Epithelial cell of esophagus (primary cell): ENCODE results near the gene MIB2.

ENCODE experiments used
- DNase-seq: peaks from one replicate; pipeline ENCODE4 v3.0.0; 2010; ENCODE audit warnings: low read depth
- H3K4me3 ChIP-seq: 2 replicates; pipeline ENCODE4 v1.5.1; 2011; ENCODE audit warnings: mild to moderate bottlenecking, low read length, control low read depth
- TF ChIP-seq, protein P1 (sequence below): IDR thresholded peaks from 2 replicates; pipeline ENCODE4 v1.5.1; 2011; ENCODE audit warnings: low read depth, mild to moderate bottlenecking, low read length, control low read depth, inconsistent platforms; ENCODE audit not compliant: insufficient read depth; ENCODE audit errors: missing control alignments

Gene MIB2

DNA sequence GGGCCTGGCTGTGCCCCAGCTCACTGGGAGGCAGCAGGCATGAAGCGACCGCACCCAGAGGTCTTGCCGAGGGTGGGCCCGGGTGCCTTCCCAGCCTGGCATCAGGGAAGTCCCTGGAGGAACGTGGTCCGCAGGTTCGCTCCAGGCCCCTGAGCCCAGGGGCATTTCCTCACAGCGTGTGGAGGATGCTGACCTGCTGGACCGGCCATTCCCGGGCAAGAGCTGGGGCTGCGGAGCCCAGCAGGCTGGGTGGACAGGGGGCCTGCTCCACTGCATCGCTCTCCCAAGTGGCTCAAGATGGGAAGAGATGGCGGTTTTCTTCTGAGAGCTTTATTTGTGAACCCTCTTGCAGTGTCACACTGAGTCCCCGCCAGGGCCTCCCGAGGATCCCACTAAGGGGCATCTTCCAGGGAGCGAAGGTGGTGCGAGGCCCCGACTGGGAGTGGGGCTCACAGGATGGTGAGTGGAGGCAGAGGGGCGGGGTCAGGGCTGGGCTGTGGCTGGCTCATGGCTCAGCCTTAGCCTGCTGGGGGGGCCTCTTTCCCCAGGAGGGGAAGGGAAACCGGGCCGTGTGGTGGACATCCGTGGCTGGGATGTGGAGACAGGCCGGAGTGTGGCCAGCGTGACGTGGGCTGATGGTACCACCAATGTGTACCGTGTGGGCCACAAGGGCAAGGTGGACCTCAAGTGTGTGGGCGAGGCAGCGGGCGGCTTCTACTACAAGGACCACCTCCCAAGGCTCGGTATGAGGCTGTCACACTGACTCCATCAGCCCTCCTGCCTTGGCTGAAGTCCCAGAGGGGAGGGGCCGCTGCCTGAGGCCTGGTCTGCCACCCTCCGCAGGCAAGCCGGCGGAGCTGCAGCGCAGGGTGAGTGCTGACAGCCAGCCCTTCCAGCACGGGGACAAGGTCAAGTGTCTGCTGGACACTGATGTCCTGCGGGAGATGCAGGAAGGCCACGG is 9.4 kb downstream of the MIB2 start:
- DNase-seq: no peak
- no peak overlapping the region for H3K4me3 ChIP-seq
- TF ChIP-seq, protein P1, sequence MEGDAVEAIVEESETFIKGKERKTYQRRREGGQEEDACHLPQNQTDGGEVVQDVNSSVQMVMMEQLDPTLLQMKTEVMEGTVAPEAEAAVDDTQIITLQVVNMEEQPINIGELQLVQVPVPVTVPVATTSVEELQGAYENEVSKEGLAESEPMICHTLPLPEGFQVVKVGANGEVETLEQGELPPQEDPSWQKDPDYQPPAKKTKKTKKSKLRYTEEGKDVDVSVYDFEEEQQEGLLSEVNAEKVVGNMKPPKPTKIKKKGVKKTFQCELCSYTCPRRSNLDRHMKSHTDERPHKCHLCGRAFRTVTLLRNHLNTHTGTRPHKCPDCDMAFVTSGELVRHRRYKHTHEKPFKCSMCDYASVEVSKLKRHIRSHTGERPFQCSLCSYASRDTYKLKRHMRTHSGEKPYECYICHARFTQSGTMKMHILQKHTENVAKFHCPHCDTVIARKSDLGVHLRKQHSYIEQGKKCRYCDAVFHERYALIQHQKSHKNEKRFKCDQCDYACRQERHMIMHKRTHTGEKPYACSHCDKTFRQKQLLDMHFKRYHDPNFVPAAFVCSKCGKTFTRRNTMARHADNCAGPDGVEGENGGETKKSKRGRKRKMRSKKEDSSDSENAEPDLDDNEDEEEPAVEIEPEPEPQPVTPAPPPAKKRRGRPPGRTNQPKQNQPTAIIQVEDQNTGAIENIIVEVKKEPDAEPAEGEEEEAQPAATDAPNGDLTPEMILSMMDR: no peak

DNA sequence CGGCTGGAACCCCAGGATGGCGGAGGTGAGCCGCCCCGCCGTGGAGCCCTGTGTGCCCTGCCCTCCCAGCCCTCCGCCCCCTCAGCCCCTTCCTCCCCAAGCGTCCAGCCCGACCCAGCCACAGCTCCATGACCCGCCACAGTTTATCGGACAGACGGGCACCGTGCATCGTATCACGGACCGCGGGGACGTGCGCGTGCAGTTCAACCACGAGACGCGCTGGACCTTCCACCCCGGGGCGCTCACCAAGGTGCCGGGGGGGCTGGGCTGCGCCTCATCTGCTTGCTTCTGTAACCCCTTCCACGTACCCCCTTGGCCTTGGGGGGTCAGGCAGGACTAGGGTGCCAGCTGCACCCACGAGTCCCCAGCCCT is 10.1 kb downstream of the MIB2 start:
- DNase-seq: no peak
- no peak overlapping the region for H3K4me3 ChIP-seq
- TF ChIP-seq, protein P1: no peak

DNA sequence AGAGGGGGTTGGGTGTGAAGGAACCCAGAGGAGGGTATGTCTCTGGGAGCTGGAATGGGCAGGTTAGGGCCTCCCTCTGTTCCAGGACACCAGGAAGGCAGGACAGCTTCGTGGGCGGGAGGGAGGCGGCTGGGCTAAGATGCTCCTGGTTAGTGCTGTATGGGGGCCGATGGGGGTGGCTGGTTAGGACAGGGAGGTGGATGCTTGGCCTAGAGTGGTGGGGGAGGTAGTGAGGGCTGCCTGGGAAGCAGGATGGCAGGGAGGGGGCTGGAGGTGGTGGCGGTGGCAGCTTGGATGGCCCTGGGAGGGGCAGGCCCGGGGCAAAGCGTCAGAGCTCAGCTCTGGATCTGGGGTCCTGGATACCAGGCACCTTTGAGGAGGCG is 10.5 kb downstream of the MIB2 start:
- TF ChIP-seq, protein P1: no peak
- no peak for DNase-seq
- H3K4me3 ChIP-seq: no peak overlapping the region

DNA sequence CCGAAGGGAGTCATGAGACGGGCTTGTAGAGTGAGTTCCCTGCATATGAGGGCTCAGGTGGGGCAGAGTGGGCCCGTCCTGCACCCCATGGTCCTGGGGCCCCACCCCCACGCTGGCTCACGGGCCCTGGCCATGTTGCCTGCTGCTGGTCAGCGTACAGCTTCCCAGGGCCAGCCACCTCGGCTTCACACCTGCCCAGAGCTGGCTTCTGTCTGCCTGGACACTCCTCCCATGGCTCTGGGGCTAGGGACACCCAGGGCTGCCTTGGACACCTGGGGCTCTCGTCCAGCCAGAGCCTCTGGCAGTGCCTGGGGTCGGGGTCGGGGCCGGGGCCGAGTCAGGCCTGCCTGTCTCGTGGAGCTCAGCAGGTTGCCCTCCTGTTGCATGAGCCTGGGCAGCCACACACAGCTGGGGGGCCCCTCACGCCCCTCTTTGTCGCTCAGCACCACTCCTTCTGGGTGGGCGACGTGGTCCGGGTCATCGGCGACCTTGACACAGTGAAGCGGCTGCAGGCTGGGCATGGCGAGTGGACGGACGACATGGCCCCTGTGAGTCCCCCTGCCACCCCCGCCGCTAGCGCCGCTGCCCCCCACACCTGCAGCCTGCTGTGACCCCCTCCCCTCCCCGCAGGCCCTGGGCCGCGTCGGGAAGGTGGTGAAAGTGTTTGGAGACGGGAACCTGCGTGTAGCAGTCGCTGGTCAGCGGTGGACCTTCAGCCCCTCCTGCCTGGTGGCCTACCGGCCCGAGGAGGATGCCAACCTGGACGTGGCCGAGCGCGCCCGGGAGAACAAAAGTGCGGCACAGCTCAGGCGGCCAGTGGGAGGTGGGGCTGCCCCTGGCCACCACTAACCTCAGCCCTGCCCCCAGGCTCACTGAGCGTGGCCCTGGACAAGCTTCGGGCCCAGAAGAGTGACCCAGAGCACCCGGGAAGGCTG is 11.2 kb downstream of the MIB2 start:
- H3K4me3 ChIP-seq: no peak overlapping the region
- DNase-seq: no peak
- TF ChIP-seq, protein P1: no peak

DNA sequence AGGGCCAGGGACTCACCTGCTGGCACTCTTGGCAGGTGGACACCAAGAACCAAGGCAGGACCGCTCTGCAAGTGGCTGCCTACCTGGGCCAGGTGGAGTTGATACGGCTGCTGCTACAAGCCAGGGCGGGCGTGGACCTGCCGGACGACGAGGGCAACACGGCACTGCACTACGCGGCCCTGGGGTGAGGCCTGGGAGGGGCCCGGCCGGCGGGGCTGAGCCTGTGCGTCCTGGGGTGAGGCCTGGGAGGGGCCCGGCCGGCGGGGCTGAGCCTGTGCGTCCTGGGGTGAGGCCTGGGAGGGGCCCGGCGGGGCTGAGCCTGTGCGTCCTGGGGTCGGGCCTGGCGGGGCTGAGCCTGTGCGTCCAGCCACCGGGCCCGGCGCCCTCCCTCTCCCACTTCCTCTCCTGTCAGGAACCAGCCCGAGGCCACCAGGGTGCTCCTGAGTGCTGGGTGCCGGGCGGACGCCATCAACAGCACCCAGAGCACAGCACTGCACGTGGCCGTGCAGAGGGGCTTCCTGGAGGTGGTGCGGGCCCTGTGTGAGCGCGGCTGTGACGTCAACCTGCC is 12.0 kb downstream of the MIB2 start:
- peak; percentile 72 for DNase-seq
- TF ChIP-seq, protein P1: no peak
- no peak overlapping the region for H3K4me3 ChIP-seq

DNA sequence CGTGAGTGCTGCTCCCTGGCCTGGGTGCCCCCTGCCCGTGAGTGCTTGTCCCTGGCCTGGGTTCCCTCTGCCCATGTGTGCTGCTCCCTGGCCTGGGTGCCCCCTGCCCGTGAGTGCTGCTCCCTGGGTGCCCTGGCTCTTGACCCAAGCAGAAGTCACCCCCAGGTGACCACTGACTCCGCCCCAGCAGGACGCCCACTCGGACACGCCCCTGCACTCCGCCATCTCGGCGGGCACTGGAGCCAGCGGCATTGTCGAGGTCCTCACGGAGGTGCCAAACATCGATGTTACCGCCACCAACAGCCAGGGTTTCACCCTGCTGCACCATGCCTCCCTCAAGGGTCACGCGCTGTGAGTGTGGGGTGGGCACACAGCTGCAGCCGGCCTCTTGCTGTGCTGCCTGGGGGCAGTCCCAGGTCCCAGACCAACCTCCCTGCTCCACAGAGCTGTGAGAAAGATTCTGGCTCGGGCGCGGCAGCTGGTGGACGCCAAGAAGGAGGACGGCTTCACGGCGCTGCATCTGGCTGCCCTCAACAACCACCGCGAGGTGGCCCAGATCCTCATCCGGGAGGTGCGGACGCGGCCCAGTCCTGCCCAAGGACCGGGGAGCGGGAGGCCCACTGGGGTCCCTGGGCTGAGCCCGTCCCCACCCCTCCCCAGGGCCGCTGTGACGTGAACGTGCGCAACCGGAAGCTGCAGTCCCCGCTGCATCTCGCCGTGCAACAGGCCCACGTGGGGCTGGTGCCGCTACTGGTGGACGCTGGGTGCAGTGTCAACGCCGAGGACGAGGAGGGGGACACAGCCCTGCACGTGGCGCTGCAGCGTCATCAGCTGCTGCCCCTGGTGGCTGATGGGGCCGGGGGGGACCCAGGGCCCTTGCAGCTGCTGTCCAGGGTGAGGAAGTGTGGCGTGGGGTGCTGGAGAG is 12.8 kb downstream of the MIB2 start:
- TF ChIP-seq, protein P1: no peak
- no peak overlapping the region for H3K4me3 ChIP-seq
- DNase-seq: no peak
